GM19193 (cell line): ENCODE measurements around the gene AQP5.

Experiments
- POLR2A ChIP-seq: IDR thresholded peaks from 4 replicates; pipeline ENCODE4 v1.6.1; 2011; ENCODE audit not compliant: insufficient read depth, insufficient read length; ENCODE audit errors: extremely low read depth

The AQP5 gene

GRCh38 chr12:49961111-49961922 lies at the start of gene AQP5:
Gene AQP5 (plus strand): TSS chr12:49961872. CDS start chr12:49962018, 146 bp downstream.
- TF ChIP-seq POLR2A, result no peak

GRCh38 chr12:49912345-49913255 lies 49.1 kb upstream of the AQP5 start:
- TF ChIP-seq POLR2A, result no peak

GRCh38 chr12:49916129-49916919 lies 45.3 kb upstream of the AQP5 start:
- TF ChIP-seq POLR2A, result no peak

GRCh38 chr12:49917166-49917787 lies 44.4 kb upstream of the AQP5 start:
- no peak for TF ChIP-seq POLR2A

GRCh38 chr12:49917788-49918173 lies 43.9 kb upstream of the AQP5 start:
- TF ChIP-seq POLR2A, result no peak

- no peak for TF ChIP-seq POLR2A
These were observed 41.3 kb upstream of the AQP5 start for GRCh38 chr12:49920241-49920914.

- TF ChIP-seq POLR2A, result no peak
These were observed 40.8 kb upstream of the AQP5 start for GRCh38 chr12:49920915-49921286.

GRCh38 chr12:49921299-49921698 lies 40.4 kb upstream of the AQP5 start:
- TF ChIP-seq POLR2A, result no peak

GRCh38 chr12:49921936-49922335 lies 39.7 kb upstream of the AQP5 start:
- no peak for TF ChIP-seq POLR2A

GRCh38 chr12:49922349-49923034 lies 39.2 kb upstream of the AQP5 start:
- TF ChIP-seq POLR2A, result no peak

- TF ChIP-seq POLR2A, result no peak
These were observed 38.5 kb upstream of the AQP5 start for GRCh38 chr12:49923035-49923644.

GRCh38 chr12:49923880-49924556 lies 37.7 kb upstream of the AQP5 start:
- no peak for TF ChIP-seq POLR2A

- no peak for TF ChIP-seq POLR2A
These were observed 36.9 kb upstream of the AQP5 start for GRCh38 chr12:49924628-49925246.
